GM23338 (cell line): ENCODE results near the gene SCN2B. TPM values are rescaled to one million over a fixed set of nuclear protein-coding genes. Genes with fewer than 3 reads are reported as not detected.

Source experiments
- ATAC-seq: fragments of 200-7000 bp; cut with Tn5 transposase; 3 replicates; pipeline ENCODE4 v1.9.1; 2020
- DNase-seq: peaks from one replicate; pipeline ENCODE4 v3.0.0-alpha.2; 2015; ENCODE audit warnings: low spot score
- H2AFZ ChIP-seq: fragments of 200-600 bp; sonication (generic); 2 replicates; pipeline ENCODE4 v1.8.0; 2016; ENCODE audit warnings: antibody characterized with exemption, mild to moderate bottlenecking, moderate library complexity
- H3F3A ChIP-seq: fragments of 200-600 bp; sonication (generic); replicated peaks from 2 replicates; pipeline ENCODE4 v1.8.0; 2017; ENCODE audit warnings: antibody characterized with exemption, mixed run types, low read depth
- H3K27ac ChIP-seq: fragments of 200-600 bp; sonication (generic); 2 replicates; pipeline ENCODE4 v1.6.1; 2016; ENCODE audit warnings: low read depth
- H3K27me3 ChIP-seq: fragments of 200-600 bp; sonication (generic); 2 replicates; pipeline ENCODE4 v1.8.0; 2016; ENCODE audit warnings: mild to moderate bottlenecking, mixed run types, moderate library complexity; ENCODE audit not compliant: insufficient read depth
- H3K36me3 ChIP-seq: fragments of 200-600 bp; sonication (generic); 2 replicates; pipeline ENCODE4 v1.8.0; 2016; ENCODE audit warnings: mild to moderate bottlenecking; ENCODE audit not compliant: insufficient read depth
- H3K4me1 ChIP-seq: fragments of 200-600 bp; sonication (generic); 2 replicates; pipeline ENCODE4 v1.8.0; 2016; ENCODE audit warnings: mild to moderate bottlenecking, moderate library complexity; ENCODE audit not compliant: insufficient read depth
- H3K4me2 ChIP-seq: fragments of 200-600 bp; sonication (generic); 2 replicates; pipeline ENCODE4 v1.7.1; 2017; ENCODE audit warnings: mixed run types
- H3K4me3 ChIP-seq: fragments of 200-600 bp; sonication (generic); 2 replicates; pipeline ENCODE4 v1.6.1; 2016; ENCODE audit warnings: mixed run types
- H3K79me2 ChIP-seq: fragments of 200-600 bp; sonication (generic); replicated peaks from 2 replicates; pipeline ENCODE4 v1.8.0; 2017; ENCODE audit warnings: mild to moderate bottlenecking; ENCODE audit not compliant: insufficient read depth
- H3K9me2 ChIP-seq: fragments of 200-600 bp; sonication (generic); 2 replicates; pipeline ENCODE4 v1.8.0; 2017; ENCODE audit not compliant: insufficient read depth
- H4K20me1 ChIP-seq: fragments of 200-600 bp; sonication (generic); replicated peaks from 2 replicates; pipeline ENCODE4 v1.8.0; 2017; ENCODE audit warnings: mild to moderate bottlenecking; ENCODE audit not compliant: insufficient read depth
- H3K27ac Mint-ChIP-seq: 2 replicates; pipeline ENCODE4 v1.8.0; 2020; ENCODE audit warnings: inconsistent platforms, mild to moderate bottlenecking, moderate library complexity, mixed read lengths
- H3K27me3 Mint-ChIP-seq: 3 replicates; pipeline ENCODE4 v1.8.0; 2022; ENCODE audit warnings: low read depth, mild to moderate bottlenecking, moderate library complexity, mixed read lengths, inconsistent platforms; ENCODE audit not compliant: insufficient read depth, poor library complexity
- H3K36me3 Mint-ChIP-seq: 3 replicates; pipeline ENCODE4 v1.8.0; 2021; ENCODE audit warnings: low read depth, mild to moderate bottlenecking, inconsistent platforms, moderate library complexity, mixed read lengths
- H3K4me1 Mint-ChIP-seq: 3 replicates; pipeline ENCODE4 v1.8.0; 2020; ENCODE audit warnings: mild to moderate bottlenecking, inconsistent platforms, mixed read lengths
- H3K4me3 Mint-ChIP-seq: 3 replicates; pipeline ENCODE4 v1.8.0; 2021; ENCODE audit warnings: moderate library complexity, mild to moderate bottlenecking, inconsistent platforms, mixed read lengths
- H3K9me3 Mint-ChIP-seq: 3 replicates; pipeline ENCODE4 v1.8.0; 2020; ENCODE audit warnings: moderate library complexity, mild to moderate bottlenecking, inconsistent platforms, mixed read lengths
- CREB1 ChIP-seq: fragments of 250-450 bp; sonication (Bioruptor Pico); IDR thresholded peaks from 2 replicates; pipeline ENCODE4 v1.5.0; 2020; ENCODE audit warnings: low read depth, mild to moderate bottlenecking, moderate library complexity
- EZH2 ChIP-seq: fragments of 200-600 bp; sonication (generic); IDR thresholded peaks from one replicate; pipeline ENCODE4 v1.8.0; 2017; ENCODE audit warnings: antibody characterized with exemption, mild to moderate bottlenecking, low read depth; ENCODE audit not compliant: unreplicated experiment
- EZH2phosphoT487 ChIP-seq: fragments of 200-600 bp; sonication (generic); IDR thresholded peaks from one replicate; pipeline ENCODE4 v1.8.1; 2018; ENCODE audit warnings: antibody characterized with exemption; ENCODE audit not compliant: unreplicated experiment
- JUNB ChIP-seq: IDR thresholded peaks from one replicate; pipeline ENCODE4 v1.6.1; 2016; ENCODE audit warnings: antibody characterized with exemption; ENCODE audit not compliant: unreplicated experiment
- NANOG ChIP-seq: IDR thresholded peaks from 2 replicates; pipeline ENCODE4 v1.6.1; 2016; ENCODE audit warnings: antibody characterized with exemption, borderline replicate concordance
- POLR2AphosphoS5 ChIP-seq: IDR thresholded peaks from 2 replicates; pipeline ENCODE4 v1.6.1; 2016; ENCODE audit warnings: antibody characterized with exemption, low read depth
- STAT1 ChIP-seq: IDR thresholded peaks from one replicate; pipeline ENCODE4 v1.6.1; 2016; ENCODE audit warnings: antibody characterized with exemption; ENCODE audit not compliant: unreplicated experiment
- ZNF114 ChIP-seq: fragments of 250-450 bp; sonication (Bioruptor Pico); IDR thresholded peaks from 2 replicates; pipeline ENCODE4 v1.5.0; 2020; ENCODE audit warnings: mild to moderate bottlenecking, moderate library complexity
- ZNF331 ChIP-seq: fragments of 250-450 bp; sonication (Bioruptor Pico); IDR thresholded peaks from 2 replicates; pipeline ENCODE4 v1.5.0; 2020; ENCODE audit warnings: low read depth, mild to moderate bottlenecking, moderate library complexity
- polyA plus RNA-seq: library from polyadenylated mRNA; unstranded; fragments of >200 nt; fragmentation: Nextera tagmentation; extraction: Ambion mirVana; gene quantifications from 2 replicates; pipeline ENCODE4 v1.2.1, GENCODE V29; 2016
- total RNA-seq: library from RNA; depleted of rRNA; stranded (reverse); fragments of >200 nt; shearing (Covaris generic); gene quantifications from 2 replicates; pipeline ENCODE4 v1.2.3, GENCODE V29; 2014
- TF ChIP-seq, protein P1 (sequence below): IDR thresholded peaks from one replicate; pipeline ENCODE4 v1.6.1; 2018; ENCODE audit warnings: antibody characterized with exemption; ENCODE audit not compliant: unreplicated experiment
- TF ChIP-seq, protein P2 (sequence below): IDR thresholded peaks from 2 replicates; pipeline ENCODE4 v1.6.1; 2016; ENCODE audit warnings: antibody characterized with exemption

Gene SCN2B
- total and polyA plus RNA-seq, 2 experiments from 2014 or later, result 0.03 TPM; not detected in 1

DNA sequence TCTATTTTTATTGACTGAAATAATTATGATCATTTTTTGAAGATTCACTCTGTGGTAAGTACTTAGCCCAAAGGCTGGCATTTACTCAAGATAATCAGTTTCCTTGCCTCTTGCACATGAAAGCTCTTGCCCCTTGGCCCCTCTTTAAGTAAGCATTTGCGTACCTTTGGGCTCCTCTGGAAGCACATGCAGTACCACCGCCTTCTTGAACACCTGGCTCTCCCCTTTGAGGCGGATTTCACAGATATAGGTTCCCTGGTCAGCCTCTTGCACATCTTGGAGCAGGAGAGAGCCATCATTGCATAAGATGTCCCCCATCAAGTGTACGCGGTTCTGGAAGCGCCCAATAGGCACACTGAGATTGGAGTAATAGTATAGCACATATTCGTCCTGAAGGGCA is 33.9 kb upstream of the SCN2B start:
- Mint-ChIP-seq H3K9me3 (no peaks in the 10 kb centered on the region), H3K27me3 (peaks cover 20% of the 10 kb centered on the region), H3K36me3 (no peaks in the 10 kb centered on the region), H3K27ac (no peak overlapping the region), H3K4me1 (peaks cover 52% of the 10 kb centered on the region), H3K4me3 (no peak overlapping the region)
- Histone ChIP-seq H4K20me1 (no peaks in the 10 kb centered on the region), H3K4me2 (peak overlapping the region; percentile 34), H3F3A (no peaks in the 10 kb centered on the region), H3K9me2 (peaks cover 4% of the 10 kb centered on the region; the same call in 1 of the 2 replicates), H3K4me1 (peaks cover 48% of the 10 kb centered on the region), H3K36me3 (no peaks in the 10 kb centered on the region), H2AFZ (peak overlapping the region; percentile 92; the same call in 1 of the 2 replicates), H3K4me3 (no peak overlapping the region), H3K27me3 (no peaks in the 10 kb centered on the region), H3K27ac (no peak overlapping the region), H3K79me2 (no peaks in the 10 kb centered on the region)
- no peak for TF ChIP-seq NANOG
- TF ChIP-seq POLR2AphosphoS5, result no peak
- no peak for TF ChIP-seq EZH2
- TF ChIP-seq EZH2phosphoT487, result no peak
- TF ChIP-seq, protein P1, sequence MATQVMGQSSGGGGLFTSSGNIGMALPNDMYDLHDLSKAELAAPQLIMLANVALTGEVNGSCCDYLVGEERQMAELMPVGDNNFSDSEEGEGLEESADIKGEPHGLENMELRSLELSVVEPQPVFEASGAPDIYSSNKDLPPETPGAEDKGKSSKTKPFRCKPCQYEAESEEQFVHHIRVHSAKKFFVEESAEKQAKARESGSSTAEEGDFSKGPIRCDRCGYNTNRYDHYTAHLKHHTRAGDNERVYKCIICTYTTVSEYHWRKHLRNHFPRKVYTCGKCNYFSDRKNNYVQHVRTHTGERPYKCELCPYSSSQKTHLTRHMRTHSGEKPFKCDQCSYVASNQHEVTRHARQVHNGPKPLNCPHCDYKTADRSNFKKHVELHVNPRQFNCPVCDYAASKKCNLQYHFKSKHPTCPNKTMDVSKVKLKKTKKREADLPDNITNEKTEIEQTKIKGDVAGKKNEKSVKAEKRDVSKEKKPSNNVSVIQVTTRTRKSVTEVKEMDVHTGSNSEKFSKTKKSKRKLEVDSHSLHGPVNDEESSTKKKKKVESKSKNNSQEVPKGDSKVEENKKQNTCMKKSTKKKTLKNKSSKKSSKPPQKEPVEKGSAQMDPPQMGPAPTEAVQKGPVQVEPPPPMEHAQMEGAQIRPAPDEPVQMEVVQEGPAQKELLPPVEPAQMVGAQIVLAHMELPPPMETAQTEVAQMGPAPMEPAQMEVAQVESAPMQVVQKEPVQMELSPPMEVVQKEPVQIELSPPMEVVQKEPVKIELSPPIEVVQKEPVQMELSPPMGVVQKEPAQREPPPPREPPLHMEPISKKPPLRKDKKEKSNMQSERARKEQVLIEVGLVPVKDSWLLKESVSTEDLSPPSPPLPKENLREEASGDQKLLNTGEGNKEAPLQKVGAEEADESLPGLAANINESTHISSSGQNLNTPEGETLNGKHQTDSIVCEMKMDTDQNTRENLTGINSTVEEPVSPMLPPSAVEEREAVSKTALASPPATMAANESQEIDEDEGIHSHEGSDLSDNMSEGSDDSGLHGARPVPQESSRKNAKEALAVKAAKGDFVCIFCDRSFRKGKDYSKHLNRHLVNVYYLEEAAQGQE, result no peak
- TF ChIP-seq STAT1, result no peak
- TF ChIP-seq CREB1, result no peak
- peak; percentile 10; the same call in 2 of the 3 replicates for ATAC-seq
- DNase-seq, result no peak

DNA sequence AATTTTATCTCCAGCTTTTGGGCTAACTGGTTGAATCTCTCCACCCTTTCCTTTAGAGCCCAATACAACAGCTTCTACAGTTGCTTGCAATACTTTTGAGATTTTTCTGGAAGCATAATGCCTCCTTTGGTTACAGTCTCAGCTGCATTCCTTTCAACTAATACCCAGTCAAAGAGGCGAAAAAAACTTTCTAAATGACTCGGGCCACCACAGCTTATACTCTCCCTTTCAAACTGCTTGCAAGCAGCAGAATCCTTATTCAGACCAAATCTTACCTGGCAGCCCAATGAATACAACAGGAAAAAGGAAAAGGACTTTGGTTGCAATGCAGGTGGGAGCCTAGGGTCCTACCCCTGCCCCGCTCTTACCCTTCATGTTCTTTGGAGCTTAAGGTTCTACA is 32.6 kb upstream of the SCN2B start:
- no peaks in the 10 kb centered on the region for H3K9me3 Mint-ChIP-seq
- no peak overlapping the region for H3K27ac ChIP-seq
- no peaks in the 10 kb centered on the region for H3K36me3 ChIP-seq
- no peak overlapping the region for H3K4me3 Mint-ChIP-seq
- H3K27me3 ChIP-seq, result no peaks in the 10 kb centered on the region
- H3K9me2 ChIP-seq, result peaks cover 2% of the 10 kb centered on the region; the same call in 1 of the 2 replicates
- H3K4me3 ChIP-seq, result no peak overlapping the region
- no peaks in the 10 kb centered on the region for H4K20me1 ChIP-seq
- no peak overlapping the region for H3K27ac Mint-ChIP-seq
- ATAC-seq (no peak), DNase-seq (no peak)
- H3K27me3 Mint-ChIP-seq, result peaks cover 20% of the 10 kb centered on the region
- no peak overlapping the region for H2AFZ ChIP-seq
- no peak overlapping the region for H3K4me2 ChIP-seq
- no peaks in the 10 kb centered on the region for H3K79me2 ChIP-seq
- no peaks in the 10 kb centered on the region for H3K36me3 Mint-ChIP-seq
- peaks cover 43% of the 10 kb centered on the region for H3K4me1 Mint-ChIP-seq
- H3K4me1 ChIP-seq, result peaks cover 36% of the 10 kb centered on the region
- no peaks in the 10 kb centered on the region for H3F3A ChIP-seq
- TF ChIP-seq ZNF114, result no peak
- TF ChIP-seq, protein P1, result no peak
- TF ChIP-seq EZH2phosphoT487, result no peak
- no peak for TF ChIP-seq EZH2
- no peak for TF ChIP-seq ZNF331 (CRISPR knock-in tag)
- no peak for TF ChIP-seq POLR2AphosphoS5
- TF ChIP-seq JUNB, result no peak
- TF ChIP-seq, protein P2, sequence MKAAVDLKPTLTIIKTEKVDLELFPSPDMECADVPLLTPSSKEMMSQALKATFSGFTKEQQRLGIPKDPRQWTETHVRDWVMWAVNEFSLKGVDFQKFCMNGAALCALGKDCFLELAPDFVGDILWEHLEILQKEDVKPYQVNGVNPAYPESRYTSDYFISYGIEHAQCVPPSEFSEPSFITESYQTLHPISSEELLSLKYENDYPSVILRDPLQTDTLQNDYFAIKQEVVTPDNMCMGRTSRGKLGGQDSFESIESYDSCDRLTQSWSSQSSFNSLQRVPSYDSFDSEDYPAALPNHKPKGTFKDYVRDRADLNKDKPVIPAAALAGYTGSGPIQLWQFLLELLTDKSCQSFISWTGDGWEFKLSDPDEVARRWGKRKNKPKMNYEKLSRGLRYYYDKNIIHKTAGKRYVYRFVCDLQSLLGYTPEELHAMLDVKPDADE, result no peak
